Neural cell (in vitro differentiated cells): Measurements from ENCODE around the gene TUBGCP2. TPM values are rescaled to one million over a fixed set of nuclear protein-coding genes. Genes with fewer than 3 reads are reported as not detected.

Source experiments
- H2AFZ ChIP-seq: fragments of 200-600, 300-800 bp; sonication (generic), shearing (Covaris generic); 2 replicates; pipeline ENCODE4 v1.6.0; 2014; ENCODE audit warnings: low read depth, mild to moderate bottlenecking, antibody characterized with exemption, low read length, moderate library complexity
- H3F3A ChIP-seq: fragments of 200-600 bp; shearing (Covaris generic); 2 replicates; pipeline ENCODE4 v1.6.1; 2016; ENCODE audit warnings: mild to moderate bottlenecking, moderate library complexity, mixed read lengths, antibody characterized with exemption, low read length; ENCODE audit not compliant: insufficient read depth, poor library complexity, severe bottlenecking
- H3K27ac ChIP-seq: fragments of 200-600, 300-800 bp; sonication (generic), shearing (Covaris generic); 2 replicates; pipeline ENCODE4 v1.5.1; 2014; ENCODE audit warnings: mild to moderate bottlenecking, low read length, moderate library complexity
- H3K27me3 ChIP-seq: fragments of 300-800, 200-600 bp; sonication (generic), shearing (Covaris generic); 2 replicates; pipeline ENCODE4 v1.6.0; 2014; ENCODE audit warnings: mild to moderate bottlenecking, low read depth, low read length, moderate library complexity; ENCODE audit not compliant: insufficient read depth
- H3K36me3 ChIP-seq: fragments of 300-800, 200-600 bp; sonication (generic), shearing (Covaris generic); 2 replicates; pipeline ENCODE4 v1.5.1; 2014; ENCODE audit warnings: mild to moderate bottlenecking, antibody characterized with exemption, low read length, moderate library complexity; ENCODE audit not compliant: insufficient read depth
- H3K4me2 ChIP-seq: fragments of 300-800, 200-600 bp; sonication (generic), shearing (Covaris generic); 2 replicates; pipeline ENCODE4 v1.6.0; 2014; ENCODE audit warnings: mild to moderate bottlenecking, low read length
- H3K4me3 ChIP-seq: fragments of 300-800, 200-600 bp; sonication (generic), shearing (Covaris generic); 2 replicates; pipeline ENCODE4 v1.5.1; 2014; ENCODE audit warnings: mild to moderate bottlenecking, low read length, moderate library complexity
- H3K79me2 ChIP-seq: fragments of 200-600 bp; shearing (Covaris generic); replicated peaks from 2 replicates; pipeline ENCODE4 v1.6.0; 2014; ENCODE audit warnings: mild to moderate bottlenecking, low read length, moderate library complexity; ENCODE audit not compliant: insufficient read depth
- H3K9ac ChIP-seq: fragments of 300-800, 200-600 bp; sonication (generic), shearing (Covaris generic); 2 replicates; pipeline ENCODE4 v1.6.1; 2016; ENCODE audit warnings: mild to moderate bottlenecking, low read length, mixed read lengths
- H3K9me2 ChIP-seq: fragments of 200-600 bp; shearing (Covaris generic); 2 replicates; pipeline ENCODE4 v1.6.1; 2016; ENCODE audit warnings: mild to moderate bottlenecking, low read length, mixed read lengths; ENCODE audit not compliant: insufficient read depth
- H3K9me3 ChIP-seq: fragments of 200-600, 300-800 bp; sonication (generic), shearing (Covaris generic); 2 replicates; pipeline ENCODE4 v1.6.1; 2016; ENCODE audit warnings: mild to moderate bottlenecking, mixed run types, low read length, moderate library complexity, mixed read lengths
- H4K20me1 ChIP-seq: fragments of 200-600 bp; shearing (Covaris generic); 2 replicates; pipeline ENCODE4 v1.6.1; 2016; ENCODE audit warnings: mild to moderate bottlenecking, mixed run types; ENCODE audit not compliant: insufficient read depth
- EP300 ChIP-seq: fragments of 450-650 bp; conservative IDR thresholded peaks from 2 replicates; pipeline ENCODE4 v1.6.1; 2014; ENCODE audit warnings: antibody characterized with exemption, mild to moderate bottlenecking, moderate library complexity; ENCODE audit not compliant: poor library complexity, severe bottlenecking
- EZH2 ChIP-seq: fragments of 200-600, 300-800 bp; shearing (Covaris generic), sonication (generic); IDR thresholded peaks from 2 replicates; pipeline ENCODE4 v1.6.1; 2014; ENCODE audit warnings: antibody characterized with exemption, low read length, borderline replicate concordance, mild to moderate bottlenecking; ENCODE audit not compliant: insufficient read depth, poor library complexity, severe bottlenecking
- MXI1 ChIP-seq: fragments of 450-650 bp; conservative IDR thresholded peaks from 2 replicates; pipeline ENCODE4 v1.6.1; 2014; ENCODE audit warnings: antibody characterized with exemption, mild to moderate bottlenecking; ENCODE audit not compliant: poor library complexity, severe bottlenecking
- POLR2AphosphoS5 ChIP-seq: IDR thresholded peaks from 2 replicates; pipeline ENCODE4 v1.6.1; 2012
- RAD21 ChIP-seq: fragments of 450-650 bp; conservative IDR thresholded peaks from 2 replicates; pipeline ENCODE4 v1.6.1; 2014; ENCODE audit warnings: antibody characterized with exemption, mild to moderate bottlenecking, moderate library complexity
- SMC3 ChIP-seq: fragments of 450-650 bp; conservative IDR thresholded peaks from 2 replicates; pipeline ENCODE4 v1.6.1; 2014; ENCODE audit warnings: antibody characterized with exemption, mild to moderate bottlenecking, moderate library complexity; ENCODE audit not compliant: poor library complexity
- TAF1 ChIP-seq: IDR thresholded peaks from 2 replicates; pipeline ENCODE4 v1.6.1; 2012; ENCODE audit warnings: low read depth
- polyA plus RNA-seq: library from polyadenylated mRNA; depleted of rRNA; stranded (reverse); fragments of >200 nt; gene quantifications from 2 replicates; pipeline ENCODE4 v1.2.3, GENCODE V29; 2014
- TF ChIP-seq, protein P1 (sequence below): fragments of 450-650 bp; IDR thresholded peaks from 2 replicates; pipeline ENCODE4 v1.5.1; 2014; ENCODE audit warnings: antibody characterized with exemption, mild to moderate bottlenecking, moderate library complexity; ENCODE audit not compliant: poor library complexity, severe bottlenecking
- TF ChIP-seq, protein P2 (sequence below): IDR thresholded peaks from 2 replicates; pipeline ENCODE4 v1.6.1; 2012; ENCODE audit warnings: borderline replicate concordance

TUBGCP2 gene
- polyA plus RNA-seq, 1 donor from 2014 or later, result 34.5 TPM

DNA sequence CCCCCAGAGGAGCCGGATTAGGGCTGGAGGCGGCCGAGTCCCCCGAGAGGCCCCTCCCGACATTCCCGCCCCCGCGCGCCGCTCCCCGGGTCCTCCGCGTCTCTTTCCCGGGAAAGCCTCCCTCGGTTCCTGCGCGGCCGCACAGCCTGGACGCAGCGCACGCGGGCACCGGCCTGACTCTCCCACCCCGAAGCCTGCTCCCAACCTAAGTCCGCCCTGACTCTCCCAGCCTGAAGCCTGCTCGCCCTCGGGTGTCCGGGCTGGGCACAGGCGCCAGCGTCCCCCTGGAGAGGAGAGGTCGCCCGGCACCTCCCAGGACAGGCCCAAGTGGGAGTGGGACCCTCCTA lies 71.5 kb downstream of the TUBGCP2 start:
- Histone ChIP-seq H3K9me2 (no peaks in the 10 kb centered on the region), H3K79me2 (no peaks in the 10 kb centered on the region), H3K27me3 (peaks cover 68% of the 10 kb centered on the region), H3K36me3 (no peaks in the 10 kb centered on the region), H3F3A (no peaks in the 10 kb centered on the region), H3K27ac (no peak overlapping the region), H2AFZ (no peak overlapping the region), H3K4me2 (no peak overlapping the region), H3K9ac (no peak overlapping the region), H3K9me3 (no peaks in the 10 kb centered on the region), H3K4me3 (peak overlapping the region; percentile 52), H4K20me1 (no peaks in the 10 kb centered on the region)
- no peak for TF ChIP-seq EZH2
- no peak for TF ChIP-seq RAD21
- TF ChIP-seq POLR2AphosphoS5, result no peak
- TF ChIP-seq, protein P1, sequence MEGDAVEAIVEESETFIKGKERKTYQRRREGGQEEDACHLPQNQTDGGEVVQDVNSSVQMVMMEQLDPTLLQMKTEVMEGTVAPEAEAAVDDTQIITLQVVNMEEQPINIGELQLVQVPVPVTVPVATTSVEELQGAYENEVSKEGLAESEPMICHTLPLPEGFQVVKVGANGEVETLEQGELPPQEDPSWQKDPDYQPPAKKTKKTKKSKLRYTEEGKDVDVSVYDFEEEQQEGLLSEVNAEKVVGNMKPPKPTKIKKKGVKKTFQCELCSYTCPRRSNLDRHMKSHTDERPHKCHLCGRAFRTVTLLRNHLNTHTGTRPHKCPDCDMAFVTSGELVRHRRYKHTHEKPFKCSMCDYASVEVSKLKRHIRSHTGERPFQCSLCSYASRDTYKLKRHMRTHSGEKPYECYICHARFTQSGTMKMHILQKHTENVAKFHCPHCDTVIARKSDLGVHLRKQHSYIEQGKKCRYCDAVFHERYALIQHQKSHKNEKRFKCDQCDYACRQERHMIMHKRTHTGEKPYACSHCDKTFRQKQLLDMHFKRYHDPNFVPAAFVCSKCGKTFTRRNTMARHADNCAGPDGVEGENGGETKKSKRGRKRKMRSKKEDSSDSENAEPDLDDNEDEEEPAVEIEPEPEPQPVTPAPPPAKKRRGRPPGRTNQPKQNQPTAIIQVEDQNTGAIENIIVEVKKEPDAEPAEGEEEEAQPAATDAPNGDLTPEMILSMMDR, result no peak
- TF ChIP-seq MXI1, result no peak
- TF ChIP-seq TAF1, result no peak
- TF ChIP-seq EP300, result no peak
- no peak for TF ChIP-seq SMC3
- TF ChIP-seq, protein P2, sequence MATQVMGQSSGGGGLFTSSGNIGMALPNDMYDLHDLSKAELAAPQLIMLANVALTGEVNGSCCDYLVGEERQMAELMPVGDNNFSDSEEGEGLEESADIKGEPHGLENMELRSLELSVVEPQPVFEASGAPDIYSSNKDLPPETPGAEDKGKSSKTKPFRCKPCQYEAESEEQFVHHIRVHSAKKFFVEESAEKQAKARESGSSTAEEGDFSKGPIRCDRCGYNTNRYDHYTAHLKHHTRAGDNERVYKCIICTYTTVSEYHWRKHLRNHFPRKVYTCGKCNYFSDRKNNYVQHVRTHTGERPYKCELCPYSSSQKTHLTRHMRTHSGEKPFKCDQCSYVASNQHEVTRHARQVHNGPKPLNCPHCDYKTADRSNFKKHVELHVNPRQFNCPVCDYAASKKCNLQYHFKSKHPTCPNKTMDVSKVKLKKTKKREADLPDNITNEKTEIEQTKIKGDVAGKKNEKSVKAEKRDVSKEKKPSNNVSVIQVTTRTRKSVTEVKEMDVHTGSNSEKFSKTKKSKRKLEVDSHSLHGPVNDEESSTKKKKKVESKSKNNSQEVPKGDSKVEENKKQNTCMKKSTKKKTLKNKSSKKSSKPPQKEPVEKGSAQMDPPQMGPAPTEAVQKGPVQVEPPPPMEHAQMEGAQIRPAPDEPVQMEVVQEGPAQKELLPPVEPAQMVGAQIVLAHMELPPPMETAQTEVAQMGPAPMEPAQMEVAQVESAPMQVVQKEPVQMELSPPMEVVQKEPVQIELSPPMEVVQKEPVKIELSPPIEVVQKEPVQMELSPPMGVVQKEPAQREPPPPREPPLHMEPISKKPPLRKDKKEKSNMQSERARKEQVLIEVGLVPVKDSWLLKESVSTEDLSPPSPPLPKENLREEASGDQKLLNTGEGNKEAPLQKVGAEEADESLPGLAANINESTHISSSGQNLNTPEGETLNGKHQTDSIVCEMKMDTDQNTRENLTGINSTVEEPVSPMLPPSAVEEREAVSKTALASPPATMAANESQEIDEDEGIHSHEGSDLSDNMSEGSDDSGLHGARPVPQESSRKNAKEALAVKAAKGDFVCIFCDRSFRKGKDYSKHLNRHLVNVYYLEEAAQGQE, result no peak

DNA sequence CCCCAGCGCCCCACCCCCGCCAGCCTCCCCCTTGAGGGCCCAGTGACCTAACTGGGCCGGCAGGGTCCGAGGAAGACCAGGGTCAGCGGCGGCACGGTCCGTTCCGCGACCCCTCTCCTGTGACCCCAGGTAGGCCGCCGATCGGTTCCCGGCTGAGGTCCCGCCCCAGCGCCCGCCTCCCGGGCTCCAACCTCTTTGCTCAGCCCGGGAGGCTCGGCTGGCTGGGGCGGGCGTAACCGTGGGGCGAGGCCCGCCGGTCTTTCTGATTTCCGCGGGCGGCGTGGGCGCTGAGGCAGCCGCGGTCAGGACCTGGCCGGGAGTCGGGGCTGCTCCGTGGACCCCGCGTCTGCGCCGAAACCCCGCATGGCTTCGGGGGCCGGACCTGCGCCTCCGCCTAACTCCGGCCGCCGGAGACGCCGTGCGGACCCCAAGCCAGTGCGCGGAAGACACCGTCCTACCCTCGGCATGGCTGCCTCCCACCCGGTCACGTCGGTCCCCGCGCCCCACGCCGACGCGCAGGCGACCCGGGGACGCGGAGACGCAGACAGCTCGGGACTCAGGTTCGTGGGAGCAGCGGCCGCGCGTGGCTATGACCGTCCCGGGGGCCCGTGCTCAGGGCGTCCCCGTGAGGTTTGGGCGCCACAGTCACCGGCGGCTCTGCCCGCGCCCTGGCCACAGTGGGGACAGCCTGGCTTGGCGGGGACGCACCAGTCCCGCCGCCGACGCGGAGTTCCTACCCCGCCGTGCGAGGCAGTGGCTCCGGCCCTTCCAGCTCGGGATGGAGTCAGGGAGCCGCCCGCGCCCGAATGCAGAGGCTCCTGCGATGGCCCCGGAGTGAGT lies 72.1 kb downstream of the TUBGCP2 start:
- no peaks in the 10 kb centered on the region for H4K20me1 ChIP-seq
- no peaks in the 10 kb centered on the region for H3K9me3 ChIP-seq
- no peak overlapping the region for H3K27ac ChIP-seq
- no peaks in the 10 kb centered on the region for H3F3A ChIP-seq
- TF ChIP-seq EP300 (no peak), EZH2 (peak; percentile 85)
- H3K9ac ChIP-seq, result no peak overlapping the region
- no peaks in the 10 kb centered on the region for H3K79me2 ChIP-seq
- peak overlapping the region; percentile 52 for H3K4me3 ChIP-seq
- peaks cover 74% of the 10 kb centered on the region for H3K27me3 ChIP-seq
- H3K9me2 ChIP-seq, result no peaks in the 10 kb centered on the region
- no peak overlapping the region for H2AFZ ChIP-seq
- H3K4me2 ChIP-seq, result no peak overlapping the region
- no peaks in the 10 kb centered on the region for H3K36me3 ChIP-seq
